ENCODE measurements around the gene AARSD1.
"Not testable (repeated sequence)": the region's sequence is repeated elsewhere in the genome, so short reads cannot be mapped to it uniquely, and the experiment has no call there.

AARSD1 gene

DNA sequence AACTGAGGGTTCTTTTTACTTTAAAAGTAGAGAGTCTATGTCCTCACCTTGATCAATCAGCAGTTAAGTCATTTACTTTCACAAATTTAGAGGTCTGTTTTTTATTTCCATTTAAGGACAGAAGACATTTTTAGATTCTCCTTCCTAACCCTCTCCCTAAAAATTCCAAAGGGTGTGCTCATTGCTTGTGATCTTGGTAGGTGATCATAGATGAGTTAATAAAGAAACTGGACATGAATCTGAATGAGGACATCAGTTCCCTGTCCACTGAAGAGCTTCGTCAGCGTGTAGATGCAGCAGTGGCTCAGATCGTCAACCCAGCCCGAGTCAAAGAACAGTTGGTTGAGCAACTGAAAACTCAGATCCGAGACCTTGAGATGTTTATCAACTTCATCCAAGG lies 24.9 kb upstream of the AARSD1 start:
- TF ChIP-seq, protein P1, sequence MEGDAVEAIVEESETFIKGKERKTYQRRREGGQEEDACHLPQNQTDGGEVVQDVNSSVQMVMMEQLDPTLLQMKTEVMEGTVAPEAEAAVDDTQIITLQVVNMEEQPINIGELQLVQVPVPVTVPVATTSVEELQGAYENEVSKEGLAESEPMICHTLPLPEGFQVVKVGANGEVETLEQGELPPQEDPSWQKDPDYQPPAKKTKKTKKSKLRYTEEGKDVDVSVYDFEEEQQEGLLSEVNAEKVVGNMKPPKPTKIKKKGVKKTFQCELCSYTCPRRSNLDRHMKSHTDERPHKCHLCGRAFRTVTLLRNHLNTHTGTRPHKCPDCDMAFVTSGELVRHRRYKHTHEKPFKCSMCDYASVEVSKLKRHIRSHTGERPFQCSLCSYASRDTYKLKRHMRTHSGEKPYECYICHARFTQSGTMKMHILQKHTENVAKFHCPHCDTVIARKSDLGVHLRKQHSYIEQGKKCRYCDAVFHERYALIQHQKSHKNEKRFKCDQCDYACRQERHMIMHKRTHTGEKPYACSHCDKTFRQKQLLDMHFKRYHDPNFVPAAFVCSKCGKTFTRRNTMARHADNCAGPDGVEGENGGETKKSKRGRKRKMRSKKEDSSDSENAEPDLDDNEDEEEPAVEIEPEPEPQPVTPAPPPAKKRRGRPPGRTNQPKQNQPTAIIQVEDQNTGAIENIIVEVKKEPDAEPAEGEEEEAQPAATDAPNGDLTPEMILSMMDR (IDR thresholded peaks at IDR 0.05; ENCODE audit: borderline replicate concordance, insufficient read depth, low read depth, low read length), result no peak
- H3K4me3 ChIP-seq (ENCODE audit: low read depth, low read length), result no peak overlapping the region

DNA sequence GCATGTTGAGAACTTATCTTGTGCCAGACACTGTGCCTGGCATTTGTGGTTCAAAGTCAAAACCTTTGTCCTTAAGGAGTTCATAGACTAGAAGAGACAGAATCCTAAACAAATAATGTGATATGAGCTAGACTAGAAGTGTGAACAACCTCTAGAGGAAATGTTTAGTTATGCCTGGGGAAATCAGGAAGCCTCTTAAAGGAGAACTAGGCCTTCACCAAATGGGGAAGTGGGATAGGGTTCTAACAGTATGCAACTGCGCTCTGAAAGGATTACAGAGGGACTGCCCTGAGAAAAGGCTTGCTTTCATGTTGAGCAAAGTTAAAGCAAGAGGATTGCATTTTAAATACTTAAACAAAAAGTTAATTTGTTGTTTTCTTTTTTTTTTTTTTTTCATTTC lies 21.0 kb upstream of the AARSD1 start:
- H3K4me3 ChIP-seq (ENCODE audit: low read depth, low read length), result no peak overlapping the region

DNA sequence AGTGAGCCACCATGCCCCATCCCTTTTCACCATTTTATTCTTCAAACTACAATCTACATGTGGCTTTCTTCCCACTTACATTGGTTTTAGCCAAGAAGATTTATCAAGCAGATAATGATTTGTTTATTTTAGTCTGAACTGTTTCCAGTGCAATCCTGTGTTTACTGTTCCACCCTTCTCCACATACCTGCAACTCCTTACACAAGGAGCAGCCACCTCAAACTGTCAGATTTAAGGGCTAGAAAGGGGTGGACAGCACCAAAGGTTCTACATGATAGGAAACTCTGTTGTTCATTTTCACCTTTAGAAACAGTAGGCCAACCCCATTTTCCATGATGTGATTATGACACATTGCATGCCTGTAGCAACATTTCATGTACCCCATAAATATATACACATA lies 18.0 kb upstream of the AARSD1 start:
- no peak overlapping the region for H3K4me3 ChIP-seq (ENCODE audit: low read depth, low read length)

More for the DNA sequence above, 21.0 kb upstream of the AARSD1 start:
- TF ChIP-seq, protein P1 (IDR thresholded peaks at IDR 0.05; ENCODE audit: borderline replicate concordance, insufficient read depth, low read depth, low read length), result no peak

DNA sequence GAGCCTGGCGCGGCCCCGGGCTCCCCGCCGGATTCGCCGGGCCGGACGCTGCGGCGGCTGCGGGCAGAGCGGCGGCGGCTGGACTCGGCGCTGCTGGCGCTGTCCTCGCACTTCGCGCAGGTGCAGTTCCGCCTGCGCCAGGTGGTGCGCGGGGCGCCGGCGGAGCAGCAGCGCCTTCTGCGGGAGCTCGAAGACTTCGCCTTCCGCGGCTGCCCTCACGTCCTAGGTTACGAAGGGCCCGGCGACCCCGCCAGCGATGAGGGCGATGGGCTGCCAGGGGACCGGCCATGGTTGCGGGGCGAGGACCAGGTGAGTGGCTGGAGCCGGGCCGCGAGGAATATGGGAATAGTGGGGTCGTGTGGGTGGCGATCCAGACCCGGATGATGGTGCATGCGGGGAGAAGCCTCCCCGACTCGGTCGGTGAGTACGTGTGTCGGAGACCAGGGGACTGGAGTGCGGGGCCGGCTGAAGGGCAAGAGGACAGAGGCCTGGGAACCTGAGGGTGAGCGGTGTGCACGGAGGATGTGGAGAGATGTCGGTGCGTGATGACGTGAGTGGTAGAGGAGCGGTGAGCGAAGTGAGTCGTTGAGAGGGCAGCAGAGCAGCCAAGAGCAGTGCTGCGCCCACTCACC lies 16.6 kb upstream of the AARSD1 start:
- TF ChIP-seq, protein P1 (IDR thresholded peaks at IDR 0.05; ENCODE audit: borderline replicate concordance, insufficient read depth, low read depth, low read length), result peak; percentile 28; the same call in 1 of the 2 replicates

More for the DNA sequence above, 18.0 kb upstream of the AARSD1 start:
- TF ChIP-seq, protein P1 (IDR thresholded peaks at IDR 0.05; ENCODE audit: borderline replicate concordance, insufficient read depth, low read depth, low read length), result no peak

DNA sequence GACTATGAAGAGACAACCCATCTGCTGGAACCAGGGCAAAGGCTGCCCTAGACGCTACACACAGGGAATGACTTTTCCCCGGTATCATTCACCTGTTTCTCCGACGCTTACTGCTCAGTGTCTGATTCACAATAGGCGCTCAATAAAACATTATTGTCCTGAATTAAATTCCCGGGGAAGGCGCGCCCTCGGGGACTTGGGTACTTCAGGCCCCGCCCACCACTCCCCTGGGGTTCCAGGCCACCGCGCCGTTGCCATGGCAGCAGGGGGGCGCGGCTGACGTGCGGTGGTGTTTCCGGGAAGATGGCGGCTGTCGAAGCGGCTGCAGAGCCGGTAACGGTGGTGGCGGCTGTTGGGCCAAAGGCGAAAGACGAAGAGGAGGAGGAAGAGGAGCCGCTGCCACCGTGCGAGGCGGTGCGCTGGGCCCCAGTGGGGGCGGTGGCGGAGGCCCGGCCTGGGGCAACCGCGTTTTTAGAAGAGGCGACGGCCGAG lies 16.1 kb upstream of the AARSD1 start, which contains the start of gene RUNDC1:
TSS of gene RUNDC1 (plus strand) at position 292 of the 492 bp plus-strand sequence. CDS start at position 304, 12 bp downstream.
- TF ChIP-seq, protein P1 (IDR thresholded peaks at IDR 0.05; ENCODE audit: borderline replicate concordance, insufficient read depth, low read depth, low read length), result no peak
- H3K4me3 ChIP-seq (ENCODE audit: low read depth, low read length), result peak within 1 kb of the TSS; percentile 82

More for the DNA sequence above, 16.6 kb upstream of the AARSD1 start:
- H3K4me3 ChIP-seq (ENCODE audit: low read depth, low read length), result peak overlapping the region; percentile 82

DNA sequence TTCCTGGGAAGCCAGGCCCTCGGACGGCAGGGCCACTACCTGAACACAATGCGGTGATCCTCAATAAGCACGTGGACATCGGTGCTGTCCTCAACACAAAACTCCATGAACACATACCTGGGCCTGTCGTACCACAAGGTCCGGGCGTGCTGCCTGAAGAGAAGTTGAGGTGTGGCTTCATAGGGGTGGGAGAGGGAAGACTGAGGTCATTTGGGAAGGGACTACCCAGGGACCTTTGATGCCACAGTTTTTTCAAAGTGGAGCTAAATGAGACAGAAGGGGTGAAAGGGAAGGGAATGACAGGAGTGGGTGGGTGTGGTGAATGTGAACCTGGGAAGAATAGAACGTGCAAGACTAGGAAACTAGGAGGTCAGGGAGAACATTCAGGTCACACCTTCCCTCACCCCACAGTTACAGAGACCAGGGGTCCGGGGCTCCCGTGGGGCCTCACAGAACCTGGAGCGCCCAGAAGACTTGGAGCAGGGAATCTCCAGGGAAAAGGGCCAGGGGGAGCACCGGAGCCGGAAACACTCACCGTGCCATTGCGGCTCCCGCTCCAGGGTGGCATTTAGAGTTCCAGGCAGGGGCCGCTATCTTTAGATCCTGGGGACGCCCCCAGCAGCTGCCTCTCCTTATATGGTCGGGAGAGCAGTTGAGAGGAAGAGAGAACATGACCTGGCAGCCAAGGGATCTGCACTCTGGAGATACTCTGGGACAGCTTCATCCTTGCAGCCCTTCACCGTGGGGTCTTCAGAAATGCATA lies 15.4 kb upstream of the AARSD1 start, which contains the start of gene PTGES3L:
TSS of gene PTGES3L (minus strand) at position 570 of the 763 bp plus-strand sequence. CDS start at position 543, 27 bp downstream.
- H3K4me3 ChIP-seq (ENCODE audit: low read depth, low read length), result peak within 1 kb of the TSS; percentile 82
- TF ChIP-seq, protein P1 (IDR thresholded peaks at IDR 0.05; ENCODE audit: borderline replicate concordance, insufficient read depth, low read depth, low read length), result no peak

DNA sequence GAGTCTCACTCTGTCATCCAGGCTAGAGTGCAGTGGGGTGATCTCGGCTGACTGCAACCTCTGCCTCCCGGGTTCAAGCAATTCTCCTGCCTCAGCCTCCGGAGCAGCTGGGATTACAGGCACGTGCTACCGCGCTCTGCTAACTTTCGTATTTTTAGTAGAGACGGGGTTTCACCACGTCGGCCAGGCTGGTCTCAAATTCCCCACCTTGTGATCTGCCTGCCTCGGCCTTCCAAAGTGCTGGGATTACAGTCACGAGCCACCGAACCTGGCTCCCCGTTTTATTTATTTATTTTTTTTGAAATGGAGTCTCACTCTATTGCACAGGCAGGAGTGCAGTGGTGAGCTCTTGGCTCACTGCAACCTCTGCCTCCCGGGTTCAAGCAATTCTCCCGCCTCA lies 11.4 kb upstream of the AARSD1 start:
- H3K4me3 ChIP-seq (ENCODE audit: low read depth, low read length), result not testable (repeated sequence)
